ENCODE data around the gene C4A.
"Not testable (repeated sequence)": the region's sequence is repeated elsewhere in the genome, so short reads cannot be mapped to it uniquely, and the experiment has no call there.

Gene C4A

GRCh38 chr6:31980998-31981397, 859 bp upstream of the C4A start:
- DNase-seq (ENCODE audit: low spot score) = not testable (repeated sequence)

GRCh38 chr6:31989363-31989762, 7.5 kb downstream of the C4A start:
- DNase-seq (ENCODE audit: low spot score) = not testable (repeated sequence)

GRCh38 chr6:31994421-31994820, 12.6 kb downstream of the C4A start:
- not testable (repeated sequence) for DNase-seq (ENCODE audit: low spot score)

GRCh38 chr6:31996385-31996784, 14.5 kb downstream of the C4A start:
- not testable (repeated sequence) for DNase-seq (ENCODE audit: low spot score)

GRCh38 chr6:32002546-32003268, 20.9 kb downstream of the C4A start:
- not testable (repeated sequence) for DNase-seq (ENCODE audit: low spot score)

GRCh38 chr6:32003301-32003700, 21.4 kb downstream of the C4A start:
- not testable (repeated sequence) for DNase-seq (ENCODE audit: low spot score)

- not testable (repeated sequence) for DNase-seq (ENCODE audit: low spot score)
Measured at GRCh38 chr6:32004393-32004792, 22.5 kb downstream of the C4A start.

GRCh38 chr6:32004864-32005537, 23.1 kb downstream of the C4A start:
- not testable (repeated sequence) for DNase-seq (ENCODE audit: low spot score)

GRCh38 chr6:32005538-32005880, 23.7 kb downstream of the C4A start:
- DNase-seq (ENCODE audit: low spot score) = not testable (repeated sequence)

- not testable (repeated sequence) for DNase-seq (ENCODE audit: low spot score)
Measured at GRCh38 chr6:32005991-32006529, 24.2 kb downstream of the C4A start.

- not testable (repeated sequence) for DNase-seq (ENCODE audit: low spot score)
Measured at GRCh38 chr6:32007086-32007485, 25.2 kb downstream of the C4A start.

GRCh38 chr6:32008037-32008436, 26.2 kb downstream of the C4A start:
- not testable (repeated sequence) for DNase-seq (ENCODE audit: low spot score)

GRCh38 chr6:32008616-32009015, 26.8 kb downstream of the C4A start:
- not testable (repeated sequence) for DNase-seq (ENCODE audit: low spot score)

GRCh38 chr6:32009537-32009936, 27.7 kb downstream of the C4A start:
- not testable (repeated sequence) for DNase-seq (ENCODE audit: low spot score)

GRCh38 chr6:32010856-32011530, 29.1 kb downstream of the C4A start:
- DNase-seq (ENCODE audit: low spot score) = not testable (repeated sequence)

GRCh38 chr6:32012941-32013617, 31.2 kb downstream of the C4A start:
- DNase-seq (ENCODE audit: low spot score) = not testable (repeated sequence)

- DNase-seq (ENCODE audit: low spot score) = not testable (repeated sequence)
Measured at GRCh38 chr6:32013738-32014137, 31.9 kb downstream of the C4A start.

GRCh38 chr6:32014547-32014946, 32.7 kb downstream of the C4A start, which contains the start of gene C4B:
Gene C4B, plus strand, starts transcription at chr6:32014795. Its CDS starts 51 bp downstream, at chr6:32014846.
- not testable (repeated sequence) for DNase-seq (ENCODE audit: low spot score)

- DNase-seq (ENCODE audit: low spot score) = not testable (repeated sequence)
Measured at GRCh38 chr6:32022100-32022499, 40.2 kb downstream of the C4A start.

- not testable (repeated sequence) for DNase-seq (ENCODE audit: low spot score)
Measured at GRCh38 chr6:32028631-32029030, 46.8 kb downstream of the C4A start.

- DNase-seq (ENCODE audit: low spot score) = not testable (repeated sequence)
Measured at GRCh38 chr6:32029553-32029952, 47.7 kb downstream of the C4A start.

Measured in Ammon's horn (tissue), 1 donor.